Choroid plexus epithelial cell (primary cell): Measurements from ENCODE around the gene RPS6KA2.

Source experiments
- DNase-seq: peaks from one replicate; pipeline ENCODE4 v3.0.0-alpha.2; 2010; ENCODE audit warnings: low read depth
- H3K4me3 ChIP-seq: 2 replicates; pipeline ENCODE4 v1.5.1; 2011; ENCODE audit warnings: low read depth, mild to moderate bottlenecking, control low read depth, low read length, moderate library complexity
- TF ChIP-seq, protein P1 (sequence below): conservative IDR thresholded peaks from 2 replicates; pipeline ENCODE4 v1.5.1; 2011; ENCODE audit warnings: low read depth, mild to moderate bottlenecking, control low read depth, inconsistent platforms, low read length, moderate library complexity

Gene RPS6KA2

DNA sequence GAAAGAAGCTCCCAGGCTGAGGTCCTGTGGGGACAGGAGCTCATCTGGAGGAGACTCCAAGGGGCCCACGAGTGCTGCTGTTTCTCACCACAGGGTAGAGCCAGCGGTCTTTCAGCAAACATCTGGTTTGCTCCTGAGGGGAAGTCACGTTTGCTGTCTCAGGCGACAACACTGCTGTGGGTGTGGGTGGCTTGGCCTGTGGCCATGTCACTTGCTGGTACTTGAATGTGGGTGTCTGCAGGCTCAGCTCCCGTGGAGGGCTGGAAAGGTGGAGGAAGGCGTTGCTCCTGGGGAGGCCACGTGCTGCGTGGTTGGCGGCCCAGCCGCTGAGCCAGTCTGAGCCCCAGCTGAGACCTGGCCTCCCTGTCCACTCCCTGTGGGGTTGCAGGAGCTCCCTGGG is 191.5 kb downstream of the RPS6KA2 start:
- DNase-seq = peak; percentile 33
- H3K4me3 ChIP-seq = no peak overlapping the region
- TF ChIP-seq, protein P1, sequence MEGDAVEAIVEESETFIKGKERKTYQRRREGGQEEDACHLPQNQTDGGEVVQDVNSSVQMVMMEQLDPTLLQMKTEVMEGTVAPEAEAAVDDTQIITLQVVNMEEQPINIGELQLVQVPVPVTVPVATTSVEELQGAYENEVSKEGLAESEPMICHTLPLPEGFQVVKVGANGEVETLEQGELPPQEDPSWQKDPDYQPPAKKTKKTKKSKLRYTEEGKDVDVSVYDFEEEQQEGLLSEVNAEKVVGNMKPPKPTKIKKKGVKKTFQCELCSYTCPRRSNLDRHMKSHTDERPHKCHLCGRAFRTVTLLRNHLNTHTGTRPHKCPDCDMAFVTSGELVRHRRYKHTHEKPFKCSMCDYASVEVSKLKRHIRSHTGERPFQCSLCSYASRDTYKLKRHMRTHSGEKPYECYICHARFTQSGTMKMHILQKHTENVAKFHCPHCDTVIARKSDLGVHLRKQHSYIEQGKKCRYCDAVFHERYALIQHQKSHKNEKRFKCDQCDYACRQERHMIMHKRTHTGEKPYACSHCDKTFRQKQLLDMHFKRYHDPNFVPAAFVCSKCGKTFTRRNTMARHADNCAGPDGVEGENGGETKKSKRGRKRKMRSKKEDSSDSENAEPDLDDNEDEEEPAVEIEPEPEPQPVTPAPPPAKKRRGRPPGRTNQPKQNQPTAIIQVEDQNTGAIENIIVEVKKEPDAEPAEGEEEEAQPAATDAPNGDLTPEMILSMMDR = peak; percentile 42

DNA sequence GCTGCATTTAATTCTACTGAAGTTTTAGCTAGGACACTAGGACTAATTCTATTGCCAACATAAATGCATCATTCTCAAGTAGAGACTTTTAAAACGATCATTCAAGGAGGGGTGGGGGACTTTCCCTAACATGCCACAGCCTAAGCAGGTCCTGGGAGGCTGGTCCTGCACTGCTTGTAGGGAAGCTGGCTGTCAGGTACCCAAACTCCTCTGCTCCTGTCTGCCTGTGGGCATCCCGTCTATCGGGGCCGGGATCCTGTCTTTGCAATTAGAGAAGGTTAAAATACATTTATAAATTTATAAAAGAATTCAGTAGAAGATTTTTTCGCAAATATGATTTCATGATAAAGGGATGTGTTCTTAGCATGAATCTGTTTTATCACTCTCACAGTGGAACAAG is 192.7 kb downstream of the RPS6KA2 start:
- TF ChIP-seq, protein P1 = no peak
- no peak overlapping the region for H3K4me3 ChIP-seq
- no peak for DNase-seq

DNA sequence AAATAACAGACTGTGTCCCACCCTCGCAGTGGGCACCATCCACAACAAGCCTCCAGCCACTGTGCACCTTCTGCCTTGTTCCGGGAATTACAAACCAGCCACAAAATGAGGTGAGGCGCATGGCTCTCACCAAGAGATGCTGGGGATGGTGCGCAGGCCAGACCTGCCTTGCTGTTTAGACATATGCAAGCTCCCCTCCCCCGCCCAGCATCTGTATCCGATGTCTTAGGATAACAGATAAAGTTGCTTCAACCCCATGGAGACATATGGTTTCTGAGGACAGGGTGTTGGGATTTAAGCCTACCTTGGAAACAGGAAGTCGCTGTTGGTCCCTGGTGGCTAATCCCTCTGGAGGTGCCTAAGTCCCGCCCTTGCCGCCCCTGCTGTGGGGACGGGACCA is 194.0 kb downstream of the RPS6KA2 start:
- DNase-seq = no peak
- TF ChIP-seq, protein P1 = no peak
- no peak overlapping the region for H3K4me3 ChIP-seq

DNA sequence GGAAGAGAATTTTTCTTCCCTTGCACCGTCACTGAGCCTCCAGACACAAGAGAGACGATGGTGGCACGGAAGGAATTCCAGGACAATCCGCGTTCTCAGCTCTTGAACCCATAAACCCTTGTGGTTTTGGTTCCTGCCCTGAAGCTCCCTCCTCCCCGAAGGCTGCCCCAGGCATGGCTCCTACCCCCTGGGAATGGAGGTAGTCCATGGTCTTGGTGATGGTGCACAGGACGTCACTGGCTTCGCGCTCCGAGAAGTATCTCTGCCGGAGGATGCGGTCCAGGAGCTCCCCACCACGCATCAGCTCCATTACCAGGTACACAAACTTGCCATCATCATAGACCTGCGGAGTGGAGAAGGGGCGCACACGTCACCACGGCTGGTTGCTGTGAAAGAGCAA is 196.8 kb downstream of the RPS6KA2 start:
- H3K4me3 ChIP-seq = no peak overlapping the region
- TF ChIP-seq, protein P1 = no peak
- DNase-seq = no peak

DNA sequence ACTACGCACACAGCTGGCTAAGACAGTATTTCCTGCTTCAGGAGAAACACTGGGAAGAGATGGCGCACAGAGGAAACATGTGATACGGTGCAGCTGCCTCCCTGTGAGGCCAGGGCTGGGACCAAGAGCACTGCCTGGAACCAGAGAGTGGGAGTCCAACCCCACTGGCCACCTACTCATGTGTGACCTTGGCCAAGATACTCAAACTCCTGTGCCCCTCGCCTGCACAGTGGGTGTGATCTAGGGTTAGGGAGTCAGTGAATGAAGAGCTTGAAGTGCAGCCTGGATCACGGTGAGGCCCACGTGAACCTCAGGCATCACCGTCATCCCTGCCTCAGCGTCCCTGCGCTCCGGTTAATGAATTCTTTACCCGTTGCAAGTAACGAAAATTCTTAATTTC is 202.6 kb downstream of the RPS6KA2 start:
- DNase-seq = no peak
- TF ChIP-seq, protein P1 = no peak
- H3K4me3 ChIP-seq = no peak overlapping the region

DNA sequence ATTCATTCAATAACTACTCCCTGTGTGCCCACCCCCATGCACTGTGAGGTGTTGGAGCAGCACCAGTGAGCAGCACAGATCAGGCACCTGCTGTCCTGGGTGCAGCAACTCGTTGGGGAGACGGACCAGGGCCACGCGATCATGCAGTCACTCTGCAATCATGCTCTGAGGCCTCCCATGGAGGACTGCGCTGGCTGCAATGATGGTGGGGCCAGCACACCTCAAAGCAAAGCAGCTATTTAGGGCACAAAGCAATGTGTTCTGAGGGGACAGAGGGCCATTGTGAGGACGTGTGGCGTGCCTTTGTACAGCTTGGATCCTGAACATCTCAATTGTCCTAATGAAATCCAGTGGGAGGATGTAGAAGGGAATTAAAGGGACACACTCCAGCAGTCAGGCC is 203.3 kb downstream of the RPS6KA2 start:
- DNase-seq = no peak
- TF ChIP-seq, protein P1 = no peak
- no peak overlapping the region for H3K4me3 ChIP-seq

DNA sequence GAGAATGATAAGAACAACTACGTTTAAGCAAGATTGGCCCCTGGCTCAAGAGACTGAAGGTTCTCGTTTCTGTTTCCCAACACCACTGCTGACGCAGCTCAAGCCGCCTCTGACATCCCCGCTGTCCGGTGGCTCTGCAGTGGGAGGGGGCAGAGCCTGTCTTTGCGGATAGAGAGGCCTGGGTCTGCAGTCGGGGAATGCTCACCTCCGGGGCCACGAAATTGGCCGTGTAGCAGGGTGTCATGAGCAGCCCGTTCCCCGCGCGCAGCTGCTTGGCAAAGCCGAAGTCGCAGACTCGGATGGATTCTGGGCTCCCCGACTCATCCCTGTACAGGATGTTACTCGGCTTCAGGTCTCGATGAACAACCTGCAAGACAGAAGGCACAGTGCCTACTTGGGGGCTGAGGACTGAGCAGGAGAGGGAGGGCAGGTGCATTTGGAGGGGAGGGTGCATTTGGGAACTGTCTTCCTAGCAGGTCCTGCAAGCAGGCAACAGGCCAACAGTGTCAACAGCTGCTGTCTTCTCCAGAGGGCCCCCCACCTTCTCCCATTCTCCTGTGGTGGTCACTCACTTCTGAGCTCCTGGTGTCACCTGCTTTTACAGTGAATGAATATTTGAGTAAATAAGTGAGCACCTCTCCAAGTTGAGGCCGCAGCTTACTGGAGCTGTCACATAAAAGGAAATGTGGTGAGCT is 203.9 kb downstream of the RPS6KA2 start:
- no peak overlapping the region for H3K4me3 ChIP-seq
- DNase-seq = no peak
- TF ChIP-seq, protein P1 = no peak
